ENCODE measurements around the gene TPCN2.

TPCN2 gene

GRCh38 chr11:69164824-69165223, 116.1 kb downstream of the TPCN2 start:
- H3K4me1 ChIP-seq (ENCODE audit: control insufficient read depth in 1 of 2, insufficient read depth in 2 of 2, low read length in 2 of 2): peaks cover 0 to 4% of the 10 kb centered on the region in 2 donors
- peaks cover 2 to 7% of the 10 kb centered on the region in 2 donors for H3K9me3 ChIP-seq (ENCODE audit: control insufficient read depth in 1 of 2, low read length in 2 of 2)
- H3K36me3 ChIP-seq (ENCODE audit: control insufficient read depth in 1 of 2, insufficient read depth in 2 of 2, low read length in 2 of 2): no peaks in the 10 kb centered on the region
- no peak overlapping the region for H3K27ac ChIP-seq (ENCODE audit: low read depth, low read length)
- no peak overlapping the region for H3K4me3 ChIP-seq (ENCODE audit: low read depth in 1 of 2, low read length in 2 of 2)
- H3K9ac ChIP-seq (ENCODE audit: low read depth in 1 of 2, low read length in 2 of 2): no peak overlapping the region
- no peaks in the 10 kb centered on the region for H3K27me3 ChIP-seq (ENCODE audit: control insufficient read depth in 1 of 2, insufficient read depth in 2 of 2, low read length in 2 of 2)

GRCh38 chr11:69165775-69166174, 117.0 kb downstream of the TPCN2 start:
- Histone ChIP-seq H3K27ac (ENCODE audit: low read depth, low read length) (no peak overlapping the region), H3K9ac (ENCODE audit: low read depth in 1 of 2, low read length in 2 of 2) (no peak overlapping the region)

GRCh38 chr11:69166218-69167115, 117.7 kb downstream of the TPCN2 start:
- Histone ChIP-seq H3K27me3 (ENCODE audit: control insufficient read depth in 1 of 2, insufficient read depth in 2 of 2, low read length in 2 of 2) (no peaks in the 10 kb centered on the region), H3K36me3 (ENCODE audit: control insufficient read depth in 1 of 2, insufficient read depth in 2 of 2, low read length in 2 of 2) (no peaks in the 10 kb centered on the region), H3K9me3 (ENCODE audit: control insufficient read depth in 1 of 2, low read length in 2 of 2) (peaks cover 2 to 7% of the 10 kb centered on the region in 2 donors), H3K9ac (ENCODE audit: low read depth in 1 of 2, low read length in 2 of 2) (no peak overlapping the region), H3K27ac (ENCODE audit: low read depth, low read length) (no peak overlapping the region), H3K4me1 (ENCODE audit: control insufficient read depth in 1 of 2, insufficient read depth in 2 of 2, low read length in 2 of 2) (peaks cover 0 to 4% of the 10 kb centered on the region in 2 donors), H3K4me3 (ENCODE audit: low read depth in 1 of 2, low read length in 2 of 2) (no peak overlapping the region)

More at GRCh38 chr11:69165775-69166174, 117.0 kb downstream of the TPCN2 start:
- peaks cover 0 to 4% of the 10 kb centered on the region in 2 donors for H3K4me1 ChIP-seq (ENCODE audit: control insufficient read depth in 1 of 2, insufficient read depth in 2 of 2, low read length in 2 of 2)
- peaks cover 2 to 7% of the 10 kb centered on the region in 2 donors for H3K9me3 ChIP-seq (ENCODE audit: control insufficient read depth in 1 of 2, low read length in 2 of 2)
- H3K4me3 ChIP-seq (ENCODE audit: low read depth in 1 of 2, low read length in 2 of 2): no peak overlapping the region
- H3K36me3 ChIP-seq (ENCODE audit: control insufficient read depth in 1 of 2, insufficient read depth in 2 of 2, low read length in 2 of 2): no peaks in the 10 kb centered on the region
- H3K27me3 ChIP-seq (ENCODE audit: control insufficient read depth in 1 of 2, insufficient read depth in 2 of 2, low read length in 2 of 2): no peaks in the 10 kb centered on the region

- no peak overlapping the region for H3K9ac ChIP-seq (ENCODE audit: low read depth in 1 of 2, low read length in 2 of 2)
- peaks cover 0 to 4% of the 10 kb centered on the region in 2 donors for H3K4me1 ChIP-seq (ENCODE audit: control insufficient read depth in 1 of 2, insufficient read depth in 2 of 2, low read length in 2 of 2)
- H3K4me3 ChIP-seq (ENCODE audit: low read depth in 1 of 2, low read length in 2 of 2): no peak overlapping the region
- H3K9me3 ChIP-seq (ENCODE audit: control insufficient read depth in 1 of 2, low read length in 2 of 2): peaks cover 2 to 7% of the 10 kb centered on the region in 2 donors
- H3K27me3 ChIP-seq (ENCODE audit: control insufficient read depth in 1 of 2, insufficient read depth in 2 of 2, low read length in 2 of 2): no peaks in the 10 kb centered on the region
- no peak overlapping the region for H3K27ac ChIP-seq (ENCODE audit: low read depth, low read length)
- H3K36me3 ChIP-seq (ENCODE audit: control insufficient read depth in 1 of 2, insufficient read depth in 2 of 2, low read length in 2 of 2): no peaks in the 10 kb centered on the region
Observed at GRCh38 chr11:69167130-69167915, 118.6 kb downstream of the TPCN2 start.

GRCh38 chr11:69167916-69168691, 119.4 kb downstream of the TPCN2 start:
- Histone ChIP-seq H3K9ac (ENCODE audit: low read depth in 1 of 2, low read length in 2 of 2) (no peak overlapping the region), H3K9me3 (ENCODE audit: control insufficient read depth in 1 of 2, low read length in 2 of 2) (peaks cover 2 to 7% of the 10 kb centered on the region in 2 donors), H3K27ac (ENCODE audit: low read depth, low read length) (no peak overlapping the region), H3K36me3 (ENCODE audit: control insufficient read depth in 1 of 2, insufficient read depth in 2 of 2, low read length in 2 of 2) (no peaks in the 10 kb centered on the region), H3K27me3 (ENCODE audit: control insufficient read depth in 1 of 2, insufficient read depth in 2 of 2, low read length in 2 of 2) (no peaks in the 10 kb centered on the region), H3K4me3 (ENCODE audit: low read depth in 1 of 2, low read length in 2 of 2) (no peak overlapping the region), H3K4me1 (ENCODE audit: control insufficient read depth in 1 of 2, insufficient read depth in 2 of 2, low read length in 2 of 2) (peaks cover 0 to 4% of the 10 kb centered on the region in 2 donors)

- Histone ChIP-seq H3K9me3 (ENCODE audit: control insufficient read depth in 1 of 2, low read length in 2 of 2) (peaks cover 0 to 2% of the 10 kb centered on the region in 2 donors), H3K4me3 (ENCODE audit: low read depth in 1 of 2, low read length in 2 of 2) (no peak overlapping the region), H3K27me3 (ENCODE audit: control insufficient read depth in 1 of 2, insufficient read depth in 2 of 2, low read length in 2 of 2) (no peaks in the 10 kb centered on the region), H3K9ac (ENCODE audit: low read depth in 1 of 2, low read length in 2 of 2) (no peak overlapping the region), H3K36me3 (ENCODE audit: control insufficient read depth in 1 of 2, insufficient read depth in 2 of 2, low read length in 2 of 2) (no peaks in the 10 kb centered on the region), H3K27ac (ENCODE audit: low read depth, low read length) (no peak overlapping the region), H3K4me1 (ENCODE audit: control insufficient read depth in 1 of 2, insufficient read depth in 2 of 2, low read length in 2 of 2) (peaks cover 0 to 4% of the 10 kb centered on the region in 2 donors)
Observed at GRCh38 chr11:69169479-69169878, 120.7 kb downstream of the TPCN2 start.

- peaks cover 0 to 4% of the 10 kb centered on the region in 2 donors for H3K4me1 ChIP-seq (ENCODE audit: control insufficient read depth in 1 of 2, insufficient read depth in 2 of 2, low read length in 2 of 2)
- peaks cover 0 to 2% of the 10 kb centered on the region in 2 donors for H3K9me3 ChIP-seq (ENCODE audit: control insufficient read depth in 1 of 2, low read length in 2 of 2)
- H3K9ac ChIP-seq (ENCODE audit: low read depth in 1 of 2, low read length in 2 of 2): no peak overlapping the region
- no peaks in the 10 kb centered on the region for H3K36me3 ChIP-seq (ENCODE audit: control insufficient read depth in 1 of 2, insufficient read depth in 2 of 2, low read length in 2 of 2)
- no peak overlapping the region for H3K27ac ChIP-seq (ENCODE audit: low read depth, low read length)
- no peak overlapping the region for H3K4me3 ChIP-seq (ENCODE audit: low read depth in 1 of 2, low read length in 2 of 2)
- H3K27me3 ChIP-seq (ENCODE audit: control insufficient read depth in 1 of 2, insufficient read depth in 2 of 2, low read length in 2 of 2): no peaks in the 10 kb centered on the region
Observed at GRCh38 chr11:69170704-69171103, 122.0 kb downstream of the TPCN2 start.

GRCh38 chr11:69171476-69172240, 122.9 kb downstream of the TPCN2 start:
- Histone ChIP-seq H3K4me3 (ENCODE audit: low read depth in 1 of 2, low read length in 2 of 2) (no peak overlapping the region), H3K4me1 (ENCODE audit: control insufficient read depth in 1 of 2, insufficient read depth in 2 of 2, low read length in 2 of 2) (no peaks in the 10 kb centered on the region), H3K36me3 (ENCODE audit: control insufficient read depth in 1 of 2, insufficient read depth in 2 of 2, low read length in 2 of 2) (no peaks in the 10 kb centered on the region), H3K27ac (ENCODE audit: low read depth, low read length) (no peak overlapping the region), H3K9ac (ENCODE audit: low read depth in 1 of 2, low read length in 2 of 2) (no peak overlapping the region), H3K27me3 (ENCODE audit: control insufficient read depth in 1 of 2, insufficient read depth in 2 of 2, low read length in 2 of 2) (no peaks in the 10 kb centered on the region), H3K9me3 (ENCODE audit: control insufficient read depth in 1 of 2, low read length in 2 of 2) (peaks cover 0 to 2% of the 10 kb centered on the region in 2 donors)

GRCh38 chr11:69172674-69173073, 123.9 kb downstream of the TPCN2 start:
- no peaks in the 10 kb centered on the region for H3K4me1 ChIP-seq (ENCODE audit: control insufficient read depth in 1 of 2, insufficient read depth in 2 of 2, low read length in 2 of 2)

More at GRCh38 chr11:69172674-69173073, 123.9 kb downstream of the TPCN2 start:
- H3K27ac ChIP-seq (ENCODE audit: low read depth, low read length): no peak overlapping the region
- H3K9me3 ChIP-seq (ENCODE audit: control insufficient read depth in 1 of 2, low read length in 2 of 2): peaks cover 0 to 2% of the 10 kb centered on the region in 2 donors
- H3K36me3 ChIP-seq (ENCODE audit: control insufficient read depth in 1 of 2, insufficient read depth in 2 of 2, low read length in 2 of 2): no peaks in the 10 kb centered on the region
- no peak overlapping the region for H3K4me3 ChIP-seq (ENCODE audit: low read depth in 1 of 2, low read length in 2 of 2)
- H3K27me3 ChIP-seq (ENCODE audit: control insufficient read depth in 1 of 2, insufficient read depth in 2 of 2, low read length in 2 of 2): no peaks in the 10 kb centered on the region
- H3K9ac ChIP-seq (ENCODE audit: low read depth in 1 of 2, low read length in 2 of 2): no peak overlapping the region

Data from duodenal mucosa (tissue), 2 donors.